Esophagus muscularis mucosa (tissue), 3 donors: ENCODE results near the gene KHNYN.

Source experiments
- CTCF ChIP-seq, 3 experiments: fragments of 200-600 bp in 2 of 3; fragments of 450-650 bp in 1 of 3; sonication (generic) in 2 of 3; IDR thresholded peaks; one replicate each; pipeline ENCODE4 v1.5.1; 2017 to 2019; ENCODE audit warnings: antibody characterized with exemption in 3 of 3, mild to moderate bottlenecking in 2 of 3, moderate library complexity in 1 of 3
- POLR2A ChIP-seq: fragments of 450-650 bp; IDR thresholded peaks from one replicate; pipeline ENCODE4 v1.6.1; 2017; ENCODE audit warnings: antibody characterized with exemption, moderate library complexity, mild to moderate bottlenecking, low read depth

GRCh38 chr14:24404814-24405213, 24.9 kb upstream of the KHNYN start:
- TF ChIP-seq CTCF (IDR thresholded peaks at IDR 0.05), result no peak
- no peak for TF ChIP-seq POLR2A
